Neural progenitor cell (in vitro differentiated cells): ENCODE measurements around the gene TPCN1. TPM values are rescaled to one million over a fixed set of nuclear protein-coding genes. Genes with fewer than 3 reads are reported as not detected.
A peak's percentile ranks its signal among the peaks of the same experiment; 100 is the strongest.

Experiments
- DNase-seq: peaks from one replicate; pipeline ENCODE4 v3.0.0-alpha.2; 2016; ENCODE audit warnings: low spot score
- H2AFZ ChIP-seq: fragments of 200-600 bp; sonication (generic); replicated peaks from 2 replicates; pipeline ENCODE4 v1.6.1; 2016; ENCODE audit warnings: antibody characterized with exemption
- H3F3A ChIP-seq: fragments of 200-600 bp; sonication (generic); 2 replicates; pipeline ENCODE4 v1.6.1; 2016; ENCODE audit warnings: antibody characterized with exemption, low read depth
- H3K27ac ChIP-seq: fragments of 200-600 bp; sonication (generic); 2 replicates; pipeline ENCODE4 v1.5.1; 2016; ENCODE audit warnings: mild to moderate bottlenecking
- H3K27me3 ChIP-seq: fragments of 200-600 bp; sonication (generic); 2 replicates; pipeline ENCODE4 v1.6.1; 2016; ENCODE audit warnings: mild to moderate bottlenecking, moderate library complexity
- H3K36me3 ChIP-seq: fragments of 200-600 bp; sonication (generic); 2 replicates; pipeline ENCODE4 v1.5.1; 2016
- H3K4me1 ChIP-seq: fragments of 200-600 bp; sonication (generic); 2 replicates; pipeline ENCODE4 v1.6.1; 2016; ENCODE audit warnings: mixed run types
- H3K4me2 ChIP-seq: fragments of 200-600 bp; sonication (generic); 2 replicates; pipeline ENCODE4 v1.6.1; 2016
- H3K4me3 ChIP-seq: fragments of 200-600 bp; sonication (generic); 2 replicates; pipeline ENCODE4 v1.5.1; 2016
- H3K79me2 ChIP-seq: fragments of 200-600 bp; sonication (generic); 2 replicates; pipeline ENCODE4 v1.6.1; 2016; ENCODE audit warnings: low read depth
- H3K9ac ChIP-seq: fragments of 200-600 bp; sonication (generic); 2 replicates; pipeline ENCODE4 v1.6.1; 2016
- H3K9me3 ChIP-seq: fragments of 200-600 bp; sonication (generic); 2 replicates; pipeline ENCODE4 v1.5.1; 2016; ENCODE audit warnings: low read depth
- H4K20me1 ChIP-seq: fragments of 200-600 bp; sonication (generic); 2 replicates; pipeline ENCODE4 v1.6.1; 2016; ENCODE audit warnings: low read depth
- H3K27ac Mint-ChIP-seq: 3 replicates; pipeline ENCODE4 v1.8.0; 2021; ENCODE audit warnings: mixed read lengths
- H3K27me3 Mint-ChIP-seq: 2 replicates; pipeline ENCODE4 v1.8.0; 2022; ENCODE audit warnings: low read depth, mild to moderate bottlenecking, inconsistent platforms, moderate library complexity, mixed read lengths; ENCODE audit not compliant: insufficient read depth
- H3K36me3 Mint-ChIP-seq: 3 replicates; pipeline ENCODE4 v1.8.0; 2021; ENCODE audit warnings: mixed read lengths
- H3K4me1 Mint-ChIP-seq: 3 replicates; pipeline ENCODE4 v1.8.0; 2021; ENCODE audit warnings: mixed read lengths
- H3K4me3 Mint-ChIP-seq: 3 replicates; pipeline ENCODE4 v1.8.0; 2021; ENCODE audit warnings: mild to moderate bottlenecking, moderate library complexity, mixed read lengths
- H3K9me3 Mint-ChIP-seq: 3 replicates; pipeline ENCODE4 v1.8.0; 2020; ENCODE audit warnings: mixed read lengths
- CTCF ChIP-seq: fragments of 200-600 bp; sonication (generic); IDR thresholded peaks from 2 replicates; pipeline ENCODE4 v1.5.1; 2017; ENCODE audit warnings: antibody characterized with exemption, mild to moderate bottlenecking
- EZH2 ChIP-seq: fragments of 200-600 bp; sonication (generic); IDR thresholded peaks from 2 replicates; pipeline ENCODE4 v1.6.1; 2017; ENCODE audit warnings: antibody characterized with exemption, mild to moderate bottlenecking, moderate library complexity
- EZH2phosphoT487 ChIP-seq: fragments of 200-600 bp; sonication (generic); IDR thresholded peaks from 2 replicates; pipeline ENCODE4 v1.6.1; 2017; ENCODE audit warnings: antibody characterized with exemption
- total RNA-seq: library from RNA; depleted of rRNA; stranded (reverse); fragments of >200 nt; gene quantifications from 2 replicates; pipeline ENCODE4 v1.2.3, GENCODE V29; 2015; ENCODE audit warnings: low replicate concordance

The TPCN1 gene
- total RNA-seq, 1 donor from 2014 or later: 12.2 TPM

GRCh38 chr12:113226696-113227568 is 5.7 kb downstream of the TPCN1 start:
- TF ChIP-seq CTCF (no peak), EZH2 (no peak), EZH2phosphoT487 (no peak)
- H4K20me1 ChIP-seq: peaks cover 6% of the 10 kb centered on the region
- H3K36me3 Mint-ChIP-seq: peaks cover 10% of the 10 kb centered on the region
- no peak overlapping the region for H3K9ac ChIP-seq
- no peaks in the 10 kb centered on the region for H3K4me1 ChIP-seq
- no peak for DNase-seq
- H3K27ac ChIP-seq: no peak overlapping the region
- H3K4me2 ChIP-seq: no peak overlapping the region
- peaks cover 5% of the 10 kb centered on the region for H3K79me2 ChIP-seq
- no peak overlapping the region for H3K4me3 Mint-ChIP-seq
- no peak overlapping the region for H3K4me3 ChIP-seq
- H3K9me3 ChIP-seq: no peaks in the 10 kb centered on the region
- no peaks in the 10 kb centered on the region for H3K27me3 ChIP-seq
- peaks cover 53% of the 10 kb centered on the region for H3K4me1 Mint-ChIP-seq
- peaks cover 13% of the 10 kb centered on the region for H3K27me3 Mint-ChIP-seq
- H2AFZ ChIP-seq: no peak overlapping the region
- peaks cover 4% of the 10 kb centered on the region for H3F3A ChIP-seq
- no peaks in the 10 kb centered on the region for H3K36me3 ChIP-seq
- peak overlapping the region; percentile 70 for H3K27ac Mint-ChIP-seq
- no peaks in the 10 kb centered on the region for H3K9me3 Mint-ChIP-seq

- H3K27ac ChIP-seq: no peak overlapping the region
- H3K4me1 ChIP-seq: peaks cover 6% of the 10 kb centered on the region
- no peak overlapping the region for H3K4me2 ChIP-seq
- peaks cover 10% of the 10 kb centered on the region for H3K36me3 Mint-ChIP-seq
- no peaks in the 10 kb centered on the region for H3K27me3 ChIP-seq
- peak overlapping the region; percentile 51 for H3K27ac Mint-ChIP-seq
- no peak overlapping the region for H3K9ac ChIP-seq
- no peaks in the 10 kb centered on the region for H3K36me3 ChIP-seq
- no peaks in the 10 kb centered on the region for H3K79me2 ChIP-seq
- no peaks in the 10 kb centered on the region for H3F3A ChIP-seq
- no peaks in the 10 kb centered on the region for H3K9me3 Mint-ChIP-seq
- peaks cover 11% of the 10 kb centered on the region for H4K20me1 ChIP-seq
- H3K4me3 Mint-ChIP-seq: no peak overlapping the region
- no peaks in the 10 kb centered on the region for H3K9me3 ChIP-seq
- H3K27me3 Mint-ChIP-seq: peaks cover 14% of the 10 kb centered on the region
- no peak for TF ChIP-seq CTCF
- TF ChIP-seq EZH2phosphoT487: no peak
- no peak for TF ChIP-seq EZH2
- no peak for DNase-seq
- H3K4me3 ChIP-seq: no peak overlapping the region
- no peak overlapping the region for H2AFZ ChIP-seq
- peaks cover 51% of the 10 kb centered on the region for H3K4me1 Mint-ChIP-seq
Observed at GRCh38 chr12:113227686-113228391, 6.6 kb downstream of the TPCN1 start.

- Mint-ChIP-seq H3K27ac (no peak overlapping the region), H3K9me3 (peaks cover 1% of the 10 kb centered on the region), H3K27me3 (peaks cover 14% of the 10 kb centered on the region), H3K36me3 (peaks cover 14% of the 10 kb centered on the region), H3K4me1 (peaks cover 52% of the 10 kb centered on the region), H3K4me3 (no peak overlapping the region)
- DNase-seq: no peak
- peaks cover 13% of the 10 kb centered on the region for H3K4me1 ChIP-seq
- no peaks in the 10 kb centered on the region for H3K27me3 ChIP-seq
- no peaks in the 10 kb centered on the region for H3K79me2 ChIP-seq
- H3K4me3 ChIP-seq: no peak overlapping the region
- H3K36me3 ChIP-seq: no peaks in the 10 kb centered on the region
- no peak for TF ChIP-seq EZH2
- no peak for TF ChIP-seq CTCF
- TF ChIP-seq EZH2phosphoT487: no peak
- H3K4me2 ChIP-seq: no peak overlapping the region
- H3K9me3 ChIP-seq: no peaks in the 10 kb centered on the region
- H3K9ac ChIP-seq: no peak overlapping the region
- peaks cover 17% of the 10 kb centered on the region for H4K20me1 ChIP-seq
- no peak overlapping the region for H2AFZ ChIP-seq
- peaks cover 3% of the 10 kb centered on the region for H3F3A ChIP-seq
- H3K27ac ChIP-seq: no peak overlapping the region
Observed at GRCh38 chr12:113228394-113229028, 7.2 kb downstream of the TPCN1 start.
